Caco-2 (cell line): ENCODE results near the gene MYO9A. TPM values are rescaled to one million over a fixed set of nuclear protein-coding genes. Genes with fewer than 3 reads are reported as not detected.
"Not testable (repeated sequence)": the region's sequence is repeated elsewhere in the genome, so short reads cannot be mapped to it uniquely, and the experiment has no call there.

Experiments
- BruUV-seq: library from RNA; stranded (reverse); fragments of 400-500 nt; replicated peaks from 2 replicates; lab custom pipeline; 2021; lab: Mats Ljungman, UMichigan
- CTCF ChIA-PET: fragments of 300-600 bp; sonication (Branson Sonifier 250); formaldehyde crosslinking; loops from one replicate; lab custom pipeline; 2022; ENCODE audit warnings: antibody characterized with exemption; lab: Charles Lee
- POLR2A ChIA-PET: fragments of 300-600 bp; sonication (Branson Sonifier 250); formaldehyde crosslinking; loops from one replicate; lab custom pipeline; 2022; ENCODE audit warnings: antibody characterized with exemption; lab: Charles Lee
- DNase-seq, 2 experiments: peaks; one replicate each; pipeline versions ENCODE4 v3.0.0 to v3.0.0-alpha.2; 2020 to 2022
- H3K27me3 ChIP-seq: replicated peaks from 2 replicates; pipeline ENCODE4 v1.6.0; 2011; ENCODE audit warnings: low read length; ENCODE audit not compliant: control insufficient read depth, insufficient read depth
- H3K36me3 ChIP-seq: 2 replicates; pipeline ENCODE4 v1.5.1; 2011; ENCODE audit warnings: low read length; ENCODE audit not compliant: control insufficient read depth, insufficient read depth
- H3K4me1 ChIP-seq: fragments of 250-450 bp; sonication (Bioruptor Pico); 2 replicates; pipeline ENCODE4 v1.5.1; 2020; ENCODE audit warnings: mild to moderate bottlenecking
- H3K4me3 ChIP-seq: 2 replicates; pipeline ENCODE4 v1.5.1; 2011; ENCODE audit warnings: low read depth, mild to moderate bottlenecking, control low read depth, low read length
- H3K9me3 ChIP-seq: fragments of 250-450 bp; sonication (Bioruptor Pico); 2 replicates; pipeline ENCODE4 v1.5.1; 2020; ENCODE audit warnings: mild to moderate bottlenecking, moderate library complexity
- H3K27ac Mint-ChIP-seq: one replicate; pipeline ENCODE4 v1.8.0; 2022; ENCODE audit warnings: mixed read lengths; ENCODE audit not compliant: unreplicated experiment
- H3K27me3 Mint-ChIP-seq: one replicate; pipeline ENCODE4 v1.8.0; 2022; ENCODE audit warnings: mixed read lengths; ENCODE audit not compliant: insufficient read depth, unreplicated experiment
- H3K36me3 Mint-ChIP-seq: one replicate; pipeline ENCODE4 v1.8.0; 2022; ENCODE audit warnings: mild to moderate bottlenecking, mixed read lengths; ENCODE audit not compliant: insufficient read depth, unreplicated experiment
- H3K4me1 Mint-ChIP-seq: one replicate; pipeline ENCODE4 v1.8.0; 2022; ENCODE audit warnings: low read depth, mixed read lengths; ENCODE audit not compliant: unreplicated experiment
- H3K4me3 Mint-ChIP-seq: one replicate; pipeline ENCODE4 v1.8.0; 2022; ENCODE audit warnings: mild to moderate bottlenecking, moderate library complexity, mixed read lengths; ENCODE audit not compliant: unreplicated experiment
- H3K9me3 Mint-ChIP-seq: one replicate; pipeline ENCODE4 v1.8.0; 2022; ENCODE audit warnings: mixed read lengths; ENCODE audit not compliant: unreplicated experiment
- intact Hi-C: fragments of 100-400 bp; cut with micrococcal nuclease; formaldehyde crosslinking; loops from one replicate; pipeline ENCODE4 v1.10.0; 2022; ENCODE audit not compliant: unreplicated experiment
- total RNA-seq: library from RNA; stranded (reverse); gene quantifications from 2 replicates; pipeline ENCODE4 v1.2.3, GENCODE V29; 2022
- TF ChIP-seq, protein P1 (sequence below), 2 experiments: fragments of 200-600 bp in 1 of 2; IDR thresholded peaks; 1 replicate in 1 of 2; 2 replicates in 1 of 2; pipeline versions ENCODE4 v1.5.1 to v1.8.0; 2011 to 2022; ENCODE audit warnings: antibody characterized with exemption in 1 of 2, control low read depth in 1 of 2, inconsistent platforms in 1 of 2, low read depth in 1 of 2, low read length in 1 of 2, mild to moderate bottlenecking in 1 of 2, moderate library complexity in 1 of 2; ENCODE audit not compliant: insufficient read depth in 1 of 2, severe bottlenecking in 1 of 2, unreplicated experiment in 1 of 2

The MYO9A gene
- total RNA-seq, 1 experiment from 2014 or later = 71.9 TPM

DNA sequence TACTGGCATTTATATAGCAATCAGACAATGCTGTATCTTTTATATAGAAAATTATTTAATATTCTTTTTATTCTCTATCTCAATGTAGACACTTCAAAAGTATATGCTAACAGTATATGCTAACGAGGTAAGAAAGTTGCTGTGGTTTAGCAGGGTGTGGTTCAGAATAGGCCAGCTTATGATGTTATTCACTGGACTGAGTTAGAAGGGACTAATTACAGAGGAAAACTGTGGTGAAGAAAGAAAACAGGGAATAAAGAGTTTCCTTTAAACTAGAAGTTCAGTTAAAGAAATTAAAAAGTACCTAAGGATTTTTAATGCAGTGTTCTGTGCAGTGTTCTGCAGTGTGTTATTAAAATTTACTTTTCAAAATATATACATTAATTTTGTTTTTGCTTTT is 59.4 kb downstream of the MYO9A start:
- H3K27me3 Mint-ChIP-seq = no peaks in the 10 kb centered on the region
- Histone ChIP-seq H3K27me3 (no peaks in the 10 kb centered on the region; the same call in 1 of the 2 replicates), H3K4me3 (no peak overlapping the region), H3K4me1 (peaks cover 47% of the 10 kb centered on the region), H3K9me3 (peaks cover 6% of the 10 kb centered on the region), H3K36me3 (peaks cover 1% of the 10 kb centered on the region; the same call in 1 of the 2 replicates)
- TF ChIP-seq, protein P1, sequence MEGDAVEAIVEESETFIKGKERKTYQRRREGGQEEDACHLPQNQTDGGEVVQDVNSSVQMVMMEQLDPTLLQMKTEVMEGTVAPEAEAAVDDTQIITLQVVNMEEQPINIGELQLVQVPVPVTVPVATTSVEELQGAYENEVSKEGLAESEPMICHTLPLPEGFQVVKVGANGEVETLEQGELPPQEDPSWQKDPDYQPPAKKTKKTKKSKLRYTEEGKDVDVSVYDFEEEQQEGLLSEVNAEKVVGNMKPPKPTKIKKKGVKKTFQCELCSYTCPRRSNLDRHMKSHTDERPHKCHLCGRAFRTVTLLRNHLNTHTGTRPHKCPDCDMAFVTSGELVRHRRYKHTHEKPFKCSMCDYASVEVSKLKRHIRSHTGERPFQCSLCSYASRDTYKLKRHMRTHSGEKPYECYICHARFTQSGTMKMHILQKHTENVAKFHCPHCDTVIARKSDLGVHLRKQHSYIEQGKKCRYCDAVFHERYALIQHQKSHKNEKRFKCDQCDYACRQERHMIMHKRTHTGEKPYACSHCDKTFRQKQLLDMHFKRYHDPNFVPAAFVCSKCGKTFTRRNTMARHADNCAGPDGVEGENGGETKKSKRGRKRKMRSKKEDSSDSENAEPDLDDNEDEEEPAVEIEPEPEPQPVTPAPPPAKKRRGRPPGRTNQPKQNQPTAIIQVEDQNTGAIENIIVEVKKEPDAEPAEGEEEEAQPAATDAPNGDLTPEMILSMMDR (IDR thresholded peaks at IDR 0.05; ENCODE audit: insufficient read depth in 1 of 2, low read depth in 1 of 2, low read length in 1 of 2, severe bottlenecking in 1 of 2, unreplicated experiment in 1 of 2) = no peak
- peaks cover 37% of the 10 kb centered on the region for H3K4me1 Mint-ChIP-seq
- ChIA-PET CTCF (no interaction called here), POLR2A (no interaction called here)
- no TSS peak for BruUV-seq
- DNase-seq = no peak
- H3K4me3 Mint-ChIP-seq = no peak overlapping the region
- peaks cover 5% of the 10 kb centered on the region for H3K36me3 Mint-ChIP-seq
- no peak overlapping the region for H3K27ac Mint-ChIP-seq
- intact Hi-C loops = no loop called here
- peaks cover 17% of the 10 kb centered on the region for H3K9me3 Mint-ChIP-seq

DNA sequence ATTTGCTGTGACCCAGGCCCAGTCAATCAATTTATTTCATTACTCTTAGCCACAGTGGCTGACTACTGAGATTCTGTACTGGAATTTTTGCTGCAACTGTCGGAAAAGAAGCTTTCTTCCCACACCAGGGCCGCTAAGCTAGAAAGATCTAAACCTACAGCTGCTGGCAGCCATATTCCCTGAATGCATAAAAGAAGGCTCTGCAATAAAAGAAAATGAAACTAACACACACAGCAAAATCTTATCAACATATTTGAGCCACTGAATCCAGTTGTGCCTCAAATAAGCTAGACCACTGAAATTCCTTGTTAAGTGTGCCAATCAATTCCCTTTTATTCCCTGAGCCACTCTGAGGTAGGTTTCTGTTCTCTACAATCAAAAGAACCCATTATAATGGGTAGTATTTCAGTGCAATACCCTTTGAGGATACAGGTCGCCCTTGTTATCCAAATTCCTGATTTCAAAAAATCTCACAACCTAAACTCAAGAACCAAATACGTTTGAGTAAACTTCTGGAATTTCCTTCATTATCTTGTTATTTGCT is 60.3 kb downstream of the MYO9A start:
- Mint-ChIP-seq H3K4me3 (peak overlapping the region; percentile 42), H3K36me3 (peaks cover 12% of the 10 kb centered on the region), H3K9me3 (peaks cover 21% of the 10 kb centered on the region), H3K4me1 (peaks cover 40% of the 10 kb centered on the region), H3K27ac (peak overlapping the region; percentile 43), H3K27me3 (no peaks in the 10 kb centered on the region)
- intact Hi-C loops = no loop called here
- peaks cover 1% of the 10 kb centered on the region; the same call in 1 of the 2 replicates for H3K36me3 ChIP-seq
- H3K4me1 ChIP-seq = peaks cover 41% of the 10 kb centered on the region
- ChIA-PET CTCF (no interaction called here), POLR2A (no interaction called here)
- no TSS peak for BruUV-seq
- no peaks in the 10 kb centered on the region; the same call in 1 of the 2 replicates for H3K27me3 ChIP-seq
- no peak for DNase-seq
- TF ChIP-seq, protein P1 (IDR thresholded peaks at IDR 0.05; ENCODE audit: insufficient read depth in 1 of 2, low read depth in 1 of 2, low read length in 1 of 2, severe bottlenecking in 1 of 2, unreplicated experiment in 1 of 2) = no peak
- no peak overlapping the region for H3K4me3 ChIP-seq
- H3K9me3 ChIP-seq = peaks cover 4% of the 10 kb centered on the region

DNA sequence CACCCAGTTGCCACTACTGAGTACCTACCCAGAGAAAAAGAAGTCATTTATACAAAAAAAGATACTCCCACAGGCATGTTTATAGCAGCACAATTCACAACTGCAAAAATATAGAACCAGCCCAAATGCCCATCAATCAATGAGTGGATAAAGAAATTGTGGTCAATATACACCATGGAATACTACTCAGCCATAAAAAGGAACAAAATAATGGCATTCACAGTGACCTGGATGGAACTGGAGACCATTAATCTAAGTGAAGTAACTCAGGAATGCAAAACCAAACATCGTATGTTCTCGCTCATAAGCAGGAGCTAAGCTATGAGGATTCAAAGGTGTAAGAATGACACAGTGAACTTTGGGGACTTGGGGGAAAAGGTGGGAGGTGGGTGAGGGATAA is 61.7 kb downstream of the MYO9A start:
- DNase-seq = not testable (repeated sequence)

DNA sequence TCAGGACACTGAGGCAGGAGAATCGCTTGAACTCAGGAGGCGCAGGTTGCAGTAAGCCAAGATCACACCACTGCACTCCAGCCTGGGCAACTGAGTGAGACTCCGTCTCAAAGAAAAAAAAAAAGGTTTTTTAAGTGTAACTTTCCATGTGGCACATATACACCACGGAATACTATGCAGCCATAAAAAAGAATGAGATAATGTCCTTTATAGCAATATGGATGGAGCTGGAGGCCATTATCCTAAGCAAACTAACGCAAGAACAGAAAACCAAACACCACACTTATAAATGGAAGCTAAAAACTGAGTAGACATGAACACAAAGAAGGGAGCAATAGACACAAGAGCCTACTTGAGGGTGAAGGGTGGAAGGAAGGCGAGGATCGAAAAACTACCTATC is 64.7 kb downstream of the MYO9A start:
- H3K27me3 Mint-ChIP-seq, H3K36me3 ChIP-seq, H3K27me3 ChIP-seq, intact Hi-C loops, BruUV-seq, CTCF ChIA-PET, H3K9me3 ChIP-seq, H3K4me3 Mint-ChIP-seq, DNase-seq, H3K4me3 ChIP-seq, POLR2A ChIA-PET: not testable (repeated sequence)
- Mint-ChIP-seq H3K9me3 (peaks cover 10% of the 10 kb centered on the region), H3K27ac (peak overlapping the region; percentile 65), H3K4me1 (peaks cover 24% of the 10 kb centered on the region), H3K36me3 (peaks cover 25% of the 10 kb centered on the region)
- H3K4me1 ChIP-seq = peaks cover 12% of the 10 kb centered on the region

More for the DNA sequence above, 61.7 kb downstream of the MYO9A start:
- Mint-ChIP-seq H3K4me1 (peaks cover 26% of the 10 kb centered on the region), H3K9me3 (peaks cover 10% of the 10 kb centered on the region), H3K36me3 (peaks cover 21% of the 10 kb centered on the region)
- H3K27me3 Mint-ChIP-seq, H3K36me3 ChIP-seq, intact Hi-C loops, H3K4me3 Mint-ChIP-seq, H3K4me3 ChIP-seq, H3K27me3 ChIP-seq, CTCF ChIA-PET, BruUV-seq, POLR2A ChIA-PET, H3K9me3 ChIP-seq, H3K27ac Mint-ChIP-seq: not testable (repeated sequence)
- peaks cover 30% of the 10 kb centered on the region for H3K4me1 ChIP-seq
